Endometrium (tissue), 2 donors: ENCODE measurements around the gene CD7.
A peak's percentile ranks its signal among the peaks of the same experiment; 100 is the strongest.

Experiments
- FAIRE-seq: peaks from 2 replicates; lab custom pipeline; 2012; peaks lifted over from hg19 to GRCh38; lab: Jason Lieb, UNC
- donor health status: control.
- donor health status: control.

The CD7 gene

DNA sequence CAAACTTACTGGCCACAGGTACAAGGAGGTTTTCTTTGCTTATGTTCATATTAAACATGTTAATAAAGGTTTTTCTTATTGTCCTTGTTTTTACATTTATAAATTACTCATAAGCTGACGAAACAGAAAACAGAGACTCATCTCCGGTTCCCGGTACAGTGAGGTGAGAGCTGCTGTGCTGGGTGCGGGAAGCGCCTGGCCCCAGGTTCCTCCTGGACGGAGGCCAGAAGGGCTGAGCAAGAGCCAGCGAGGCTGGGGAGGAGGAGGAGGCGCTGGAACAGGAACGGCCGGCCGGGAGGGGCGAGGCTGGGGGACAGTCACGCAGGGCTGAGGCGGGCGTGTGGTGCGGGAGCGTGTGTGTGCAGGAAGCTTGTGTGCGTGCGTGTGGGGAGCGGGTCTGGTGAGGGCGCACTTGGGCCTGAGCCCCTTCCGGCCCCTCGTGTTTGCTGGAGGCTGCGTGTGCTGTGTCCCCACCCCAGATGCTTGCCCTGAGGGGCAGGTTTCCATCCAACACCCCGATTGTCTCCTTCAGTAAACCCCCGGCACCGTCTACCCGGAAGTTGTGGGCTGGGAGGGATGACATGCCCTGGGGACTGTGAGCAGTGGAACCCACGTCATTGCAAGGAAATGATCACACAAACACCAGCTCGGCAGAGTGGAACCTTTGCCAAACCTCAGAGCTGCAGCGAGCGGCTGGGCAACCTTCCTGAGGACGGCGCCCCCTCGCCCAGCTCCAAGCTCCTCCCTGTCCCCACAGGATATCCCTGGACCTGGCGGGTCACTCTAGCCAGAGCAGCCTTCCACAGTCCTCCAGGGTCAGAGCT, 19.5 kb downstream of the CD7 start:
- FAIRE-seq = no peak

DNA sequence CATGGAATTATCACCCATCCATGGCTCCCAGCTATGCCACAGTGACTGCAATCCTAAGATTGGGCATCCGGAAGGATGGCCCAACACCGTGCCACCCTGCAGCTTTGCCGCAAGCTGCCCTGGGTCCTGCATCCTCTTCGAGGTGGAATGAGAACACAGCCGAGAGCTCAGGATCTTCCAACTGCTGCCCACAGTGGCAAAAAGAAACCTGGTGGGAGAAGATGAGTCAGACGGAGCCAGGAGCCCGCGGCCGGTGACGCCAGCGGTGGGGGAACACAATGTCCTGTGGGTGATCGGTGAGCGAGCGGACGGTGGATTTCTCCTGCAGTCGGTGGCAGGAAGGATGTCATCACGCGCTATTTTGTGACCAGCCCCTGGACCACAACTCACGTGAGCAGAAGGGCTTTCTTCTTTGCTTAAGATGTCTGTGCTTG, 20.1 kb downstream of the CD7 start:
- FAIRE-seq = no peak

DNA sequence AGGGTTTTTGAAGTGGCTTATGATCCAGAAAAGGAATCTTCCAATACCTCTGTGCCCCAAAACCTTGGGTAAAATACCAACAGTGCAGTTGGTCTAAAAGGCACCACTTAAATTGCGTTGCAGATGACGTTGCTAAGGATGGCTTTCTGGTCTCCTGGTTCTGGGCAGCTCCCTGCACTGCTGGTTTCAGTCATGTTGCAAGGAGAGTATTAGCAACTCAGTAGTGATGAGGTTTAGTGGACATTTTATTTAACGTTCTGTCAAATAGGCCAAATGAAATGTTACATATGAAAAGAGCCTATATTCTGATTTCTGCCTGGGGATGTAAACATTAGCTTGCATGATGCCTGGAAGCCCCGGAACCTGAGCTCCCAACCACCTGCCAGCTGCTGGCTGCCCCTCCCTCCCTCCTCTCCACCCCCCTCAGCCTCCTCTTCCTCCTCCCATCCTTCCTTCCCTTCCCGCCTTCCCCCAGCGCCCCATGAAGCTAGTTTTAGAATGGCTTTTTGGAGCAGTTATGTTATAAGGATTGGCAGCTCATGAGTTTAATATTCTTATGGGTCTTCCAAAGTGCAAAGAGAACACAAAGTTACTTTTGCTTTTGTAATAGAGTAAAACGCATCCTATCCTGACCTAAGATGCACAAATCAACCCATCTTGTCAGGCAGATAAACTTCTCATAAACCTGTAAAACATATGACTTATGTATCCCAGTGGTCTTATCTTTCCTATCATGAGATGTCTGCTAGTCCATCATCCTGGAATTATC, 20.7 kb downstream of the CD7 start:
- FAIRE-seq = no peak

DNA sequence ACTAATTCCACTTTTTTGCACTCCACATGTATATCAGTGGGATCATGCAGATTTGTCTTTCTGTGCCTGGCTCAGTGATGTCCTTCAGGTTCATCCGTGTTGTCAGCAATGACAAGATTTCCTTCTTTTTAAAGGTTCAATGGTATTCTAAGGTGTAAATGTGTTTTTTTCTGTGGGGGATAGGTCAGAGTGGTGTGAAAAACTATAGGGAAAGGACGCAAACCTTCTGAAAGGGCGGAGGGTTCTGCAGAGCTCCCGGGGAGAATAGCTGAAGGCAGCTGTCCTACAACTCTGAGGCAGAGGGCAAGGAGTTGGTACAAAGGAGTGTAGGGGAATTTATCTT, 22.0 kb downstream of the CD7 start:
- FAIRE-seq = no peak

DNA sequence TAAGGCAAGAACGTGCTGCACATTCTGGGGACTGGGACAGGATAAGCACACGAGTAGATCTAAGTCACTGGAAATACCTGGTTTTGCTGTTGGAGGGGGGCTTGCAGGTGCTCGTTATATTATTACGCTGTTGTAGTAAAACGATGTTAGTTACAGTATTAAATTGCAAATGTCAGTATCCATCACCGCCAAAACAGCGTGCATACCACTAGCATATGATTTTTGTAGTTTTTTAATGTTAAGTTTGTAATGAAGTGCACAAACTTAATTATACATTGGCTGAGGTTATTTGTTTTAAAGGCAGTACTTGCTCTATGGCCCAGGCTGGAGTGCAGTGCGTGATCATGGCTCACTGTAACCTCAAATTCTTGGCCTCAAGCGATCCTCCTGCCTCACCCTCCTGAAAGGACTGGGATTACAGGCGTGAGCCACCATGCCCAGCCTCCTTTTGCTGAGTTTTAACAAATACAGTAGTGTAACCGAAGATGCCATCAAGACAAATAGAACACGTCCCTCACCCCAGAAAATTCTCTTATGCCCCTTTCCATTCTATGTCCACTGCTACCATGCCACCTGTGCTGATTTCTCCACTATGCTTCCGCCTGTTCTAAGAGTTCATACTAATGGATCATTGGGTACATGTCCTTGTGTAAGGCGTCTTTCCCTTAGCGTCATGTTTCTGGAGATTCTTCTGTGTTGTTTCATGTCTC, 23.2 kb downstream of the CD7 start:
- no peak for FAIRE-seq

DNA sequence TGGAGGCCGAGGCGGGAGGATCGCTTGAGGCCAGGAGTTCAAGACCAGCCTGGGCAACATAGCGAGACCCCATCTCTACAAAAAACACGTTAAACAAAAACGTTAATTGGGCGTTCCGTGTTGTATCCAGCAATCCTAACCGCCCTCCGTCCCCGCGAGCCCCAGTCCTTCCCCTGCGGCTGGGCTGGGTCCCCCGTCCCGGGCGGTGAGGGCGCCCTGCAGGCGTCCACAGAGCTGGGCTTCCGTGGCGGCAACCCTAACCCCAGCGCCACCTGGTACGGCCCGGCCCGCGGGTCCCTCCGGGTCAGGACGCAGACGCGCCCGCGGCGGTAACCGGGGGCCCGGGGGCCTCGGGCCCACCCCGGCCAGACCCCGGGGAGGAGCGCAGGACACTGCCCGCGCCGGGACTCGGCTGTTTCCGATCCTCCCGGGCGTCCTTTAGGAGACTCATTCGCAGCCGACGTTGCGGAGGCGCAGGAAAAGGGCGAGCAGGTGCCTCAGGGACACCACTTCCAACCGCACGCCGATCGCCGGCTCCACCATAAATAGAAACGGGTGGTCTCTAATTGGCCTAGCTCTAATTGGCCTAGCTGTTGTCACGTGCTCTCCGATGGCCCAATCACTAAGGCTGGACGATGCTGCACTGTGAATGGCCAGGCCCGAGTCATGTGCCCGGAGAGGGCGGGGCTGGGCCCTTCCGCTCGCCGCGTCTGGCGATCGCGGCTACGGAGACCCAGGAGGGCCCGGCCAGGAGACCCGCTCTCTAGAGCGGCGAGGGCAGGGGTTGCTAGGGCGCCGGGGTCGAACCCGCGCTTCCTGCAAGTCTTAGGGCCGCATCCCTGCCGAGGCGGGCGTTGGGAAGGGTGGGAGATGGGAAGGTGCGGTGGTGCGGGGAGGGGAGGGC, 24.9 kb downstream of the CD7 start:
- peak; percentile 86 for FAIRE-seq

DNA sequence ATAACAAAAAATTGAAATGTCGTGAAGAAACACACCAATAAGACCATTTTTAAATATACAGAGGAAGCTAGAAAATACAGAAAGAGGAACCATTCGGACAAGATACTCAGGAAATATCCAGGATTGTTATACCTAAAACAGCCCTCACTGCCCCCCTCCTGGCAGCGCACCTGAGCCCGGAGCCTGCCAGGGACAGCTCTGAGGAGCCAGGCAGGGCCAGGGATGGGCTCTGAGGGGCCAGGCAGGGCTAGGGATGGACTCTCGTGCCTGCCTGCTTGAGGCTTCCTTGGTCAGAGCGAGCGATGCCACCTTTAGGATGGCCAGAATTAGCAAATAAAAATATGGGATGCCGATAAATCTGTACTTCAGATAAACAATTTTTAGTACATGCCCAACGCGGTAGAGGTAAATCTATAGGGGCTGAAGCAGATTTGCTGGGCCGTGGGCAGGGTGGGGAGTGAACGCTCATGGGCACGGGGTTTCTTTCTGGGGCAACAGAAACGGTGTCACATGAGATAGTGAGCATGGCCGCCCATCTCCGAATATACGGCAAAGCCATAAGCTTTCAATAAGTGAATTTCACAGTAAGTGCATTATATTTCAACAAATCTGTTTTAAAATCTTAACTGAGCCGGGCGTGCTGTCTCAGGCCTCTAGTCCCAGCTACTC, 25.7 kb downstream of the CD7 start:
- FAIRE-seq = no peak

DNA sequence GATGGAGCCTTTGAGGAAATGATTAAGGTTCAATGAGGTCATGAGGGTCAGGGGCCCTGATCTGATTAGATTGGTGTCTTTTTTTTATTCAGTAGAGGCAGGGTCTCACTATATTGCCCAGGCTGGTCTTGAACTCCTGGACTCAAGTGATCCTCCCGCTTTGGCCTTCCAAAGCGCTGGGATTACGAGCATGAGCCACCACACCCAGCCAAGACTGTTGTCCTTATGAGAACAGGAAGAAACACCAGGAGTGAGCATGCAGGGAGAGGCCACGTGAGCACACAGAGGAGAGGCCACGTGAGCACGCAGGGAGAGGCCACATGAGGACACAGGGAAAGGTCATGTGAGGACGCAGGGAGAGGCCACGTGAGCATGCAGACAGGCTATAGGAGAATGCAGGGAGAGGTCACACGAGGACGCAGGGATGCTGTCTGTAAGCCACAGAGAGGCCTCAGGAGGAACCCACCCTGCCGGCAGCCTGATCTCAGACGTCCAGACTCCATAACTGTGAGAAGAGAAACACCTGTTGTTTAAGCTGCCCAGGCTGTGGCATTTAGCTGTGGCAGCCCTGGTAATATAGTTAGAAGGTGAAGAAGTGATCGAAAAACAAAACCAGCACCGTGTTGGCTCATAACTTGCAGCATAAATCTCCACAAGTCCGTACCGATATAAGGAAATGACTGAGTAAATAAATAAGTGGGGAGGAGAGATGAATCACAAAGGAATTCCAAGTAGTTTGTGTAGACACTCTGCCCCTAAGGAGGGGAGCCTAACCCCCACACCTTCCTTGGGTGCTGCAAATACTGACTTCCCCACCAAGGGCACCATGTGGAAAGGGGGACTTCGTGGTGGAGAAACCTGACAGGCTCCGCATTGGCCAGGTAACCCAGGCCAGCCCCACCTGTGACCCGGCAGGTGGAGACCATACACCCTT, 29.3 kb downstream of the CD7 start:
- FAIRE-seq = no peak

DNA sequence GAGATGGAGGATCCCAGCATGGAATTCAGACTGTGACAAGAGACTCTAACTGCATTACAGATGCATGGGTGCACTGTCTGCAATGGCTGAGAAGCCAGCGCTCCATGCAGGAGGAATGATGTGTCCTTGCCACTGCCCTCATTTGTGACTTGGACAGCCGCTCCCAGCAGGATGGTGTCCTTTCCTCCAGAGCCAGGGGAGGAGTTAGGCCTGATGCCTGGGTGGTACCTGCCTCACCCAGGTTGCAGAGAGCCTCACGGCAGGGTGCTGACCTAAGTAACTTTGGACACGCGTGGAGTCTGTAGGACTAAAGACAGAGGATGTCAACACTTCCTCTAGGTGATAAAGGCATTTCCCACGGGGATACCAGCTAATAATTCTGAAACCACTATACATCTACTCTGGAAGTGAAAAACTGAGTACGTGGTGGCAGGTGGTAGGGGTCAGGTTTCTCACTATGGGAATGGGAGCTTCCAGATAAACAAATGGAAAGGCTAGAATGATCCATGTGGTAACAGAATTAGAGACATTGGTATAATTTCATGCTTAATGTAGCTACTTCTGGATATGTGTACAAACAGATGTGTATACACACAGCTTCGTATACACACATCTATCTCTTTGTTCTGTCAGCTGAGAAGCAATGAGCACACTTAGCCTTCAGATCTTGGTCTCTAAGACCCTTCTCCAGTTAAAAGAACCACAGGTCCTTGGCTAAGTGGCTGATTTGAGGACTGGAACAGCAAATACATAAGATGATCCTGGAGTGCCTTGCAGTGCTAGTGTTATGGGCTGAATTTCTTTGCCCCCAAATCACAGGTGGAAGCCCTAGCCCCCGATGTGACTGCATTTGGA, 30.2 kb downstream of the CD7 start:
- no peak for FAIRE-seq

DNA sequence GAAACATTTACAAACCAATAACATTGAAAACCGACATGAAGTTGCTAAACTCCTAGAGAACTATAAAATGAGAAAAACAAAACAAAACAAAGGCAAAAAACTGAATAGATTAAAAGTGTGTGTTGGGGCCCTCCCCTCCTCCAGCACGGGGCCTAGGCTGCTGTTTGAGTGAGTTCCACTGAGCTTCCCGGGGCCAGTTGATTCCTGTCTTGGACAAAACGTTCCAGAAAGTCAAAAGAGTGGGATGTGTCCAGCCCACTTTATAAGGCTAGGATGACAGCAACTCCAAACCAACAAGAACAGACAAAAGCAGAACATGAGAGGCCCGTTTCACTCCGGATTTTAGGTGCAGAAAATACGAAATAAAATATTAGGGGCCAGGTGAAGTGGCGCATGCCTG, 32.3 kb downstream of the CD7 start:
- FAIRE-seq = no peak

DNA sequence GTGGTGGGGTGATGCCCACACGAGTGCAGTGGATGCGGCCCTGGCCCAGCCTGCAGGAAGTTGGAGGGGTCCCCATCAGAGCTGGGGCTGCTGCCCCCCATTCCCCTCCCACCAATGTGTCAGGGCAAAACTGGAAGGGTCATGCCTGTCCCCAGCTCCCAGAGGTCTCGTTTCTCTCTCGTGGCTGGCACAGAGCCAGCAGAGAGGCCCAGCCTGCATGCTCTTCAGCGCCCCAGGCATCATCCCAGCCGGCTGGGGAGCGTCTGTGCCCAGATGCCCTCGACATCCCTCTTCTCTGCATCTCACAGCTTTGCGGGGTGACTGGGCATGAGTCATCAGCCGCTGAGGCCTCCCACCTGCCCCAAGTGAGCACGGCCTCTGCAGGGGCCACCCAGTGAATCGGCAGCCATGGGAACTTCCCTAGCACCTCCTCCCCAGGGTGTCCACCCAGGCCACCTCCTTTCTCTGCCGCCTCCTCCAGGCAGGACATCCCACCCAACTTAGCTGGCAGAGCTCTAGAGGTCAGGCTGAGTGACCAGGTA, 34.1 kb downstream of the CD7 start:
- no peak for FAIRE-seq

DNA sequence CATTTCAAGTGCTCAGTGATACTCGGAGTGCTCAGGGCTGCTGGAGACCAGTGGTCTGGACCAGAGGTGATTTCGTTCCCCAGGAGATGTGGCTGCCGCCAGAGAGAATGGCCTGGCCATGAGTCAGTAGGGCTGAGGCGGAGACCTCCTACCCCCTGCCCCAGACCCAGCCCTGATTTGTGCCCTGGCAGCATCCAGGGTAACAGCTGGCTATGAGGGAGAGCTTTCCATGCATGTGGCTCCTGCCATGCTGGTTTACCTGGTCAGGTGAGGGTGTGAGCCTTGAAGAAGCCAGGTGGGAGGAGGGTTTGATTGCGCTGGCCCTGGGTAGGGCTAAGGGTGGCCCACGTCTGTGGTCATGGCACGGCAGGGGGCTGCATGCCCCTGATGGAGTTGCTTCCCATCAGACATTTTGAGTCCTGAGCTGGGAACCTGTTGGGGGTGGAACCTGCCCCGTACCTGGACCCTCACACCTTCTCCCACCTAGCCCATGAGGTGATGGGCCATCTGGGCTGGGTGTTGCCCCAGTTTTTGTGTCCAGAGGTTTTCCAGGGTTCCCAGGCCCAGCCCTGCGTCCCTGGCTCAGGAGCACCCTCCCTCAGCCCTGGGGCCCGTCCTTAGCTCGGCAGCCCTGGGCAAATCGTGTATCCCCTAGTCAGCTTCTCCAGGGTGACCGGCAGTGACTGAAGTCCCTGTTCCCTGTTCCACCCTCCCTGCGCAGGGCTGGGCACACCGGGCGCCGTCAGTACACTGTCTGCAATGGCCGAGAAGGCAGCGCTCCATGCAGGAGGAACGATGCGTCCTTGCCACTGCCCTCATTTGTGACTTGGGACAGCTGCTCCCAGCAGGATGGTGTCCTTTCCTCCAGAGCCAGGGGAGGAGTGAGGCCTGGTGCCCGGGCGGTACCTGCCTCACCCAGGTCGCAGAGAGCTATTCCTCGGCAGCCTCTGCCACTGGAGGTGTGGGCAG, 34.9 kb downstream of the CD7 start:
- FAIRE-seq = no peak

DNA sequence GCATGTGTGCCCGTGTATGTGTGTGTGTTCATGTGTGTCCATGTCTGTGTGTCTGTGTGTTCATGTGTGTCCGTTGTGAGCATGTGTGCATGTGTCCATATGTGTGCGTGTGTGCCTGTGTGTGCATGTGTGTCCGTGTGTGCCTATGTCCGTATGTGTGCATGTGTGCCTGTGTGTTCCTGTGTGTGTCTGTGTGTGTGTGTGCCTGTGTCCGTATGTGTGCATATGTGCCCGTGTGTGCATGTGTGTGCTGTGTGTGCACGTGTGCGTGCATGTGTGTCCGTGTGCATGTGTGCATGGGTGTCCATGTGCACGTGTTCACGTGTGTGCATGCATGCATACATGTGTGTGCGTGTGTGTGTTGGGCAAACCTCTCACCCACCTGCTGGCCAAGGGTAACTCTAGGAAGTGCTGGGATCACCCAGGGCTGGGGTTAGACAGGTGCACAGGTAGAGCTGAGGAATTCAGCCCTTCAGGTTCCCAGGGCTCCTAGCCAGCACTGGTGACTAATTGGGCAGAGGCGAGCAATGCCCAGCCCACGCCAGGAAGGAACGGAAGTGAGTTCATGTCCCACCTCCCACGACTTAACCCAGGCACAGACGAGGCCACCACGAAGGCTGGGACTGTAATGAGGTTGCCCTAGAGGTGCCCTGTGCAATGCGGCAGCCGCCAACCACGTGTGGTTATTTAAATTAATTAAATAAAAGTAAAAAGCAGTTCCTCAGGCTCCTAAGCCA, 35.7 kb downstream of the CD7 start:
- FAIRE-seq = no peak

DNA sequence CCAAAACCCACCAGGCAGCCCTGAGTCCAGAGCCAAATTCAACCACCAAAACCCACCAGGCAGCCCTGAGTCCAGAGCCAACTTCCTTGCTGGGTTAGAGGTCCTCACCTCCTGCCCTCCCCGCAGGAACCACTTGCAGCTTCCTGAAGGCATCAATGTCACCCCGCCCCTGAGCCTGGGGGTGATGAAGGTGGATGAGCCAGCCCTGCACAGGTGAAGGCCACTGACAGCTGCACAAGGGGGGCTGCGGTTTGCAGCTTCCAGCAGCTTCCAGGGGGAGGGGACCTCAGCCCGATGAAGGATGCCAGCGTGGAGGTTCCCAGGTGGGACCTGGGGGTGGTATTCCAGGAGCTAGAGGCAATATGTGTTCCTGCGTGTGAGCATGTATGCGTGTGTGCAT, 36.3 kb downstream of the CD7 start:
- no peak for FAIRE-seq

DNA sequence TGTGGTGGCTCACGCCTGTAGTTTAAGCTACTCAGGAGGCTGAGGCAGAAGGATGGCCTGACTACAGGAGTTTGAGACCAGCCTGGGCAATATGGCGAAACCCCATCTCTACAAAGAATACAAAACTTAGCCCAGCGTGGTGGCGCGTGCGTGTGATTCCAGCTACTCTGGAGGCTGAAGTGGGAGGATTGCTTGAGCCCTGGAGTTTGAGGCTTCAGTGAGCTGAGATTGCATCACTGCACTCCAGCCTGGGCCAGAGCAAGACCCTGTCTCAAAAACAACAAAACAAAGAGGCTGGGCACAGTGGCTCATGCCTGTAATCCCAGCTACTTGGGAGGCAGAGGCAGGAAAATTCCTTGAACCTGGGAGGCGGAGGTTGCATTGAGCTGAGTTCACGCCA, 36.9 kb downstream of the CD7 start:
- FAIRE-seq = no peak

DNA sequence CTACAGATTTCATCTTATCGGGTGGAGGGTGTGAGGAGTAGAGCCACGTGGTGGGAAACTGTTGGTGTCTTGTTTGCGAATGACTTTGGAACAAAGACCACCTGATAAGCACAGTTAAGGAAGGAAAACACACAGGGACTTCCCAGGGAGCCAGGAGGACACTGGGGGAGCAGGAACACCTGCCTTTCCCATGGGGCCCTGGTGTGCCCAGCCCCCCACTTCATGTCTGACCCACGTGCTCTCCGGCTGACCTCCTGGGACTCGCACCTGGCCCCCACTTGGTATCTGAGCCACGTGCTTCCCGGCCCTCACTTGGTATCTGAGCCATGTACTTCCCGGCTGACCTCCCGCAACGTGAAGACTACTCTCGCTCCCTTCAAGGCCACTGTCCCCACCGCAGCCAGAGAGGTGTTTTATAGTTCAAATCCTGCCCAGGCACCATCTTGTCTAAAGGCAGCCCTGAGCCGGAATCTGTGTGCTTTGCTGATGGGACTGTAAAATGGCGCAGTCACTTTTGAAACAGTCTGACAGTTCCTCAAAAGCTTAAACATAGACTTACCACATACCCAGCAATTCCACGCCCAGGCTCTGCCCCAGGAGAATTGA, 38.5 kb downstream of the CD7 start:
- FAIRE-seq = no peak

DNA sequence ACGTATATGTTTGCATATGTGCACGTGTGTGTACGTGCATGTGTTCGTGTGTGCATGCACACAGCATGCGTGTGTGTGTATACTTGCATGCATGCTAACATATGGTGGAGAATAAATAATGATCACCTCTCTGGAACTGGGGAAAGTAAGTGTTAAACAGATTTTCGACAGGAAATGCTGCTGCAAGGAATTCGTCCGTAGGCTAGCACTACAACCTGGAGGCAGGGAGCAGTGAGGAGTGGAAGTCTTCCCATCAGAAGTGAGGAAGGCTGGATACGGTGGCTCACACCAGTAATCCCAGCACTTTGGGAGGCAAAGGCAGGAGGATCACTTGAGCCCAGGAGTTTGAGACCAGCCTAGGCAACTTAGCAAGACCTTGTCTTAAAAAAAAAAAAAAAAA, 39.1 kb downstream of the CD7 start:
- FAIRE-seq = no peak
